ENCODE measurements around the gene SYNJ1.

Gene SYNJ1

GRCh38 chr21:32710987-32711386 lies 16.8 kb downstream of the SYNJ1 start:
- Histone ChIP-seq H3K36me3 (ENCODE audit: control insufficient read depth, insufficient read depth, low read length) (no peaks in the 10 kb centered on the region), H3K4me3 (replicated peaks; ENCODE audit: low read depth, low read length) (no peak overlapping the region), H3K27me3 (replicated peaks; ENCODE audit: control insufficient read depth, insufficient read depth, low read length) (no peaks in the 10 kb centered on the region)
- no peak for DNase-seq (ENCODE audit: extremely low read depth, insufficient read length)
- no peak for TF ChIP-seq CTCF (IDR thresholded peaks at IDR 0.05; ENCODE audit: insufficient read depth, low read length, poor library complexity, severe bottlenecking)

- Histone ChIP-seq H3K36me3 (ENCODE audit: control insufficient read depth, insufficient read depth, low read length) (no peaks in the 10 kb centered on the region), H3K27me3 (replicated peaks; ENCODE audit: control insufficient read depth, insufficient read depth, low read length) (no peaks in the 10 kb centered on the region), H3K4me3 (replicated peaks; ENCODE audit: low read depth, low read length) (no peak overlapping the region)
- no peak for TF ChIP-seq CTCF (IDR thresholded peaks at IDR 0.05; ENCODE audit: insufficient read depth, low read length, poor library complexity, severe bottlenecking)
- DNase-seq (ENCODE audit: extremely low read depth, insufficient read length): no peak
These were observed 17.6 kb downstream of the SYNJ1 start for GRCh38 chr21:32710069-32710784.

- Histone ChIP-seq H3K4me3 (replicated peaks; ENCODE audit: low read depth, low read length) (no peak overlapping the region), H3K27me3 (replicated peaks; ENCODE audit: control insufficient read depth, insufficient read depth, low read length) (no peaks in the 10 kb centered on the region), H3K36me3 (ENCODE audit: control insufficient read depth, insufficient read depth, low read length) (no peaks in the 10 kb centered on the region)
- DNase-seq (ENCODE audit: extremely low read depth, insufficient read length): no peak
- no peak for TF ChIP-seq CTCF (IDR thresholded peaks at IDR 0.05; ENCODE audit: insufficient read depth, low read length, poor library complexity, severe bottlenecking)
These were observed 19.7 kb downstream of the SYNJ1 start for GRCh38 chr21:32708069-32708468.

- H3K36me3 ChIP-seq (ENCODE audit: control insufficient read depth, insufficient read depth, low read length): no peaks in the 10 kb centered on the region
- TF ChIP-seq CTCF (IDR thresholded peaks at IDR 0.05; ENCODE audit: insufficient read depth, low read length, poor library complexity, severe bottlenecking): no peak
- DNase-seq (ENCODE audit: extremely low read depth, insufficient read length): no peak
- H3K4me3 ChIP-seq (replicated peaks; ENCODE audit: low read depth, low read length): no peak overlapping the region
- no peaks in the 10 kb centered on the region for H3K27me3 ChIP-seq (replicated peaks; ENCODE audit: control insufficient read depth, insufficient read depth, low read length)
These were observed 21.9 kb downstream of the SYNJ1 start for GRCh38 chr21:32705901-32706300.

GRCh38 chr21:32705139-32705538 lies 22.7 kb downstream of the SYNJ1 start:
- Histone ChIP-seq H3K36me3 (ENCODE audit: control insufficient read depth, insufficient read depth, low read length) (no peaks in the 10 kb centered on the region), H3K4me3 (replicated peaks; ENCODE audit: low read depth, low read length) (no peak overlapping the region), H3K27me3 (replicated peaks; ENCODE audit: control insufficient read depth, insufficient read depth, low read length) (no peaks in the 10 kb centered on the region)
- no peak for TF ChIP-seq CTCF (IDR thresholded peaks at IDR 0.05; ENCODE audit: insufficient read depth, low read length, poor library complexity, severe bottlenecking)
- DNase-seq (ENCODE audit: extremely low read depth, insufficient read length): no peak

GRCh38 chr21:32702702-32703101 lies 25.1 kb downstream of the SYNJ1 start:
- no peak for TF ChIP-seq CTCF (IDR thresholded peaks at IDR 0.05; ENCODE audit: insufficient read depth, low read length, poor library complexity, severe bottlenecking)
- H3K4me3 ChIP-seq (replicated peaks; ENCODE audit: low read depth, low read length): no peak overlapping the region
- no peaks in the 10 kb centered on the region for H3K27me3 ChIP-seq (replicated peaks; ENCODE audit: control insufficient read depth, insufficient read depth, low read length)
- no peaks in the 10 kb centered on the region for H3K36me3 ChIP-seq (ENCODE audit: control insufficient read depth, insufficient read depth, low read length)
- no peak for DNase-seq (ENCODE audit: extremely low read depth, insufficient read length)
